Activated naive CD4-positive, alpha-beta T cell treated with anti-CD3 and anti-CD28 coated beads, Interleukin-2, amount 10 ng/mL, durations not matched to agents 7 days and 5 days (primary cell): ENCODE data around the gene SRGAP3.

ENCODE experiments used
- CTCF ChIA-PET: fragments of 350-600 bp; sonication (Branson Sonifier 250); formaldehyde crosslinking; loops from one replicate; lab custom pipeline; 2021; ENCODE audit warnings: antibody characterized with exemption; lab: Charles Lee
- DNase-seq: peaks from one replicate; pipeline ENCODE4 v3.0.0-alpha.2; 2020
- H3K27ac Mint-ChIP-seq: one replicate; pipeline ENCODE4 v1.8.0; 2021; ENCODE audit warnings: mild to moderate bottlenecking, moderate library complexity, mixed read lengths
- H3K27me3 Mint-ChIP-seq: one replicate; pipeline ENCODE4 v1.8.0; 2021; ENCODE audit warnings: mild to moderate bottlenecking, mixed read lengths
- H3K36me3 Mint-ChIP-seq: one replicate; pipeline ENCODE4 v1.8.0; 2021; ENCODE audit warnings: mixed read lengths
- H3K4me1 Mint-ChIP-seq: one replicate; pipeline ENCODE4 v1.8.0; 2021; ENCODE audit warnings: mixed read lengths
- H3K4me3 Mint-ChIP-seq: one replicate; pipeline ENCODE4 v1.8.0; 2021; ENCODE audit warnings: mild to moderate bottlenecking, moderate library complexity, mixed read lengths
- H3K9me3 Mint-ChIP-seq: one replicate; pipeline ENCODE4 v1.8.0; 2021; ENCODE audit warnings: mixed read lengths

The SRGAP3 gene

GRCh38 chr3:9079676-9080075, 169.8 kb downstream of the SRGAP3 start:
- H3K4me1 Mint-ChIP-seq, result no peaks in the 10 kb centered on the region
- CTCF ChIA-PET, result no interaction called here
- no peak for DNase-seq
- no peak overlapping the region for H3K27ac Mint-ChIP-seq
- H3K9me3 Mint-ChIP-seq, result no peaks in the 10 kb centered on the region
- no peaks in the 10 kb centered on the region for H3K27me3 Mint-ChIP-seq
- no peaks in the 10 kb centered on the region for H3K36me3 Mint-ChIP-seq
- H3K4me3 Mint-ChIP-seq, result no peak overlapping the region

- H3K4me3 Mint-ChIP-seq, result no peak overlapping the region
- DNase-seq, result no peak
- H3K9me3 Mint-ChIP-seq, result no peaks in the 10 kb centered on the region
- CTCF ChIA-PET, result no interaction called here
- H3K27ac Mint-ChIP-seq, result no peak overlapping the region
- no peaks in the 10 kb centered on the region for H3K36me3 Mint-ChIP-seq
- H3K27me3 Mint-ChIP-seq, result no peaks in the 10 kb centered on the region
- no peaks in the 10 kb centered on the region for H3K4me1 Mint-ChIP-seq
Observed at GRCh38 chr3:9078561-9079240, 170.7 kb downstream of the SRGAP3 start.

- Mint-ChIP-seq H3K9me3 (no peaks in the 10 kb centered on the region), H3K4me1 (no peaks in the 10 kb centered on the region), H3K4me3 (no peak overlapping the region), H3K27me3 (no peaks in the 10 kb centered on the region), H3K36me3 (no peaks in the 10 kb centered on the region), H3K27ac (no peak overlapping the region)
- CTCF ChIA-PET, result interaction anchor here (1.7 kb wide), 1 partner anchor 225 kb away, joined by 4 read pairs; no protein-coding TSS in a partner anchor
- DNase-seq, result no peak
Observed at GRCh38 chr3:9077029-9077428, 172.4 kb downstream of the SRGAP3 start.

GRCh38 chr3:9075762-9076161, 173.7 kb downstream of the SRGAP3 start:
- CTCF ChIA-PET, result interaction anchor here (1.7 kb wide), 1 partner anchor 226 kb away, joined by 4 read pairs; no protein-coding TSS in a partner anchor
- H3K4me1 Mint-ChIP-seq, result no peaks in the 10 kb centered on the region
- DNase-seq, result no peak
- no peaks in the 10 kb centered on the region for H3K27me3 Mint-ChIP-seq
- no peak overlapping the region for H3K27ac Mint-ChIP-seq
- H3K9me3 Mint-ChIP-seq, result no peaks in the 10 kb centered on the region
- H3K36me3 Mint-ChIP-seq, result no peaks in the 10 kb centered on the region
- H3K4me3 Mint-ChIP-seq, result no peak overlapping the region

GRCh38 chr3:9074079-9074478, 175.4 kb downstream of the SRGAP3 start:
- H3K4me1 Mint-ChIP-seq, result no peaks in the 10 kb centered on the region
- H3K27ac Mint-ChIP-seq, result no peak overlapping the region
- H3K36me3 Mint-ChIP-seq, result no peaks in the 10 kb centered on the region
- H3K4me3 Mint-ChIP-seq, result no peak overlapping the region
- no peak for DNase-seq
- CTCF ChIA-PET, result no interaction called here
- no peaks in the 10 kb centered on the region for H3K27me3 Mint-ChIP-seq
- no peaks in the 10 kb centered on the region for H3K9me3 Mint-ChIP-seq

GRCh38 chr3:9072667-9073009, 176.8 kb downstream of the SRGAP3 start:
- H3K27me3 Mint-ChIP-seq, result no peaks in the 10 kb centered on the region
- no peak overlapping the region for H3K27ac Mint-ChIP-seq
- H3K9me3 Mint-ChIP-seq, result no peaks in the 10 kb centered on the region
- CTCF ChIA-PET, result interaction anchor here (1.0 kb wide), 1 partner anchor 84 kb away, joined by 4 read pairs; no protein-coding TSS in a partner anchor
- H3K4me1 Mint-ChIP-seq, result no peaks in the 10 kb centered on the region
- H3K4me3 Mint-ChIP-seq, result no peak overlapping the region
- DNase-seq, result no peak
- H3K36me3 Mint-ChIP-seq, result no peaks in the 10 kb centered on the region

DNA sequence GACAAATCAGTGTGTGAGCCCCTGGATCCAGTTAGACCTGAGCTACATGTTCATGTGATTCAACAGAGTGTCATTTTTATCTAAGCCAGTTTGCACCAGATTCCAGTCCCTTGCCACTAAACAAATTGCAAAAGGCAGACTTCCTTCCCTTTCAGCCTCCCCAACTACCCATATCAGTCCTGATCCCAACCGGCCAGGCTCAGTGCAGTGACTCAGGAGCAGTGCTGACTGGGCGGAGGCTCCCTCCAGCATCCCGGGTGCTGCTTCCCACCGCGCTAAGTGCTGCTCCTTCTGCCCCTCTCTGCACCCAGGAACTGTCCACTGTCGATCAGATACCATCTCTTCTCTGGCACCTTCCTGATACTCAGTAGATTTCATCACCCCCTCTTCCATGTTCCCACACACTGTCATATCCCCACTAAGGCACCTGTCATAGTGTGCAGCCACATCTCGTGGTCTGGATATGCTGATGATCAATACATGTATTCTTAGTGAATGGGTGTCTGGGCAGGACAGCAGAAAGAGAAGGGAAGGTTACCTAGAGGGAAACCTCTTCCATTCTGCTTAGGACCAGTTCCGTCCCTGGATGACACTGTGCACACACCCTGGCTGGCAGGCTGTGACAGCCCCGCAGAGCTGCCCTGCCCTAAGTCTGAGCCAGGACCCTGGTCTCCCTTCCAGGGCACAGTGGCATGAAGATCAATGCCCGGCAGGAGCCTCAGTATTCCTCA, 177.3 kb downstream of the SRGAP3 start:
- CTCF ChIA-PET, result interaction anchor here (1.0 kb wide), 1 partner anchor 84 kb away, joined by 4 read pairs; no protein-coding TSS in a partner anchor
- no peak overlapping the region for H3K27ac Mint-ChIP-seq
- H3K9me3 Mint-ChIP-seq, result no peaks in the 10 kb centered on the region
- no peak for DNase-seq
- no peak overlapping the region for H3K4me3 Mint-ChIP-seq
- no peaks in the 10 kb centered on the region for H3K4me1 Mint-ChIP-seq
- no peaks in the 10 kb centered on the region for H3K36me3 Mint-ChIP-seq
- no peaks in the 10 kb centered on the region for H3K27me3 Mint-ChIP-seq

- no peaks in the 10 kb centered on the region for H3K9me3 Mint-ChIP-seq
Observed at GRCh38 chr3:9070961-9071360, 178.5 kb downstream of the SRGAP3 start.

GRCh38 chr3:9069971-9070370, 179.5 kb downstream of the SRGAP3 start:
- Mint-ChIP-seq H3K36me3 (no peaks in the 10 kb centered on the region), H3K27me3 (no peaks in the 10 kb centered on the region), H3K4me3 (no peak overlapping the region), H3K9me3 (no peaks in the 10 kb centered on the region), H3K4me1 (no peaks in the 10 kb centered on the region), H3K27ac (no peak overlapping the region)
- CTCF ChIA-PET, result interaction anchor here (0.9 kb wide), 1 partner anchor 11 kb away, joined by 3 read pairs; no protein-coding TSS in a partner anchor
- no peak for DNase-seq

More at GRCh38 chr3:9070961-9071360, 178.5 kb downstream of the SRGAP3 start:
- H3K36me3 Mint-ChIP-seq, result no peaks in the 10 kb centered on the region
- CTCF ChIA-PET, result no interaction called here
- H3K27ac Mint-ChIP-seq, result no peak overlapping the region
- no peaks in the 10 kb centered on the region for H3K4me1 Mint-ChIP-seq
- no peaks in the 10 kb centered on the region for H3K27me3 Mint-ChIP-seq
- no peak overlapping the region for H3K4me3 Mint-ChIP-seq
- no peak for DNase-seq

GRCh38 chr3:9068051-9068450, 181.4 kb downstream of the SRGAP3 start:
- Mint-ChIP-seq H3K36me3 (no peaks in the 10 kb centered on the region), H3K4me1 (no peaks in the 10 kb centered on the region), H3K27me3 (no peaks in the 10 kb centered on the region), H3K9me3 (no peaks in the 10 kb centered on the region), H3K4me3 (no peak overlapping the region), H3K27ac (no peak overlapping the region)
- CTCF ChIA-PET, result interaction anchor here (1.0 to 3.3 kb wide), 6 partner anchors 53 to 236 kb away, joined by 3 to 20 read pairs (median 4); partner anchors contain the start of gene SRGAP3
- no peak for DNase-seq

DNA sequence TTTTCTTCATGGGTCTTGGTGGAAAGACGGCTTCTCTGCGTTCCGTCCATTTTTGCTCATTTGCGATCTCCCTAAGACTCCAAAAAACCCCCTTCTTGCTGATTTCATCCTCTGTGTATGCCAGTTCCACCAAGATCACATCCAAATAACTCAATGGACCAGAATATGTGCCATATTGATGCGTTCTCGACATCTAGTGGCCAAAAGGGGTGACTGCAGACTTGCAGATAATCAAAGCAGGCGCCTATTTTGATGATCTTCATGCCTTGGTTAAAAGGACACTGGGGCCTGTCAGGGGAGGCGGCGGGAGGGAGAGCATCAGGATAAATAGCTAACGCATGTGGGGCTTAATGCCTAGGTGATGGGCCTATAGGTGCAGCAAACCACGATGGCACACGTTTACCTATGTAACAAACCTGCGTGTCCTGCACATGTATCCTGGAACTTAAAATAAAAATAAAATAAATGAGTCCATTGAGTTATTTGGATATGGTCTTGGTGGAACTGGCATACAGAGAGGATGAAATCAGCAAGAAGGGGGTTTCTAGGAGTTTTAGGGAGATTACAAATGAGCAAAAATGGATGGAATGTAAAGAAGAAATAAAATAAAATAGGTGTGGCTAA, 182.0 kb downstream of the SRGAP3 start:
- H3K4me3 Mint-ChIP-seq, result no peak overlapping the region
- CTCF ChIA-PET, result interaction anchor here (1.2 to 3.3 kb wide), 4 partner anchors 80 to 237 kb away, joined by 3 to 20 read pairs (median 4); no protein-coding TSS in a partner anchor
- peak; percentile 55 for DNase-seq

DNA sequence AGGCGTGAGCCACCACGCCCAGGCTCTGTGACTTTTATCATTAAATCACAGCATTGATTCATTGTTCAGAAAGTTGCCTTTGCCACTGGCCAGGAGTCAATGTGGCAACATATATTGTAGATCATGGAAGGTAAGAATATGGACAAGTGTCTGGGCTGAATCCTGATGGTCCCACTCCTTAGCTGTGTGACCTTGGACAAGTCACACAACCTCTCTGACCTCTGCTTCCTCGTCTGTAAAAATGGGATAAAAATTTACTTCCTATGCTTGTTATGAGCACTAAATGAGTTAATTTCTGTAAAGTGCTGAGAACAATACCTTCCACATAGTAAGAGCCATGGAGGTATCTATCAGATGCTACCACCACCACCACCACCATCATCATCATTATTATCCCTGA, 182.7 kb downstream of the SRGAP3 start:
- H3K9me3 Mint-ChIP-seq, result peaks cover 6% of the 10 kb centered on the region
- no peaks in the 10 kb centered on the region for H3K27me3 Mint-ChIP-seq
- no peaks in the 10 kb centered on the region for H3K36me3 Mint-ChIP-seq
- no peak for DNase-seq
- no peak overlapping the region for H3K27ac Mint-ChIP-seq
- H3K4me3 Mint-ChIP-seq, result no peak overlapping the region
- CTCF ChIA-PET, result interaction anchor here (1.5 to 3.3 kb wide), 3 partner anchors 79 to 238 kb away, joined by 3 to 20 read pairs (median 4); no protein-coding TSS in a partner anchor
- no peaks in the 10 kb centered on the region for H3K4me1 Mint-ChIP-seq

More for the DNA sequence above, 182.0 kb downstream of the SRGAP3 start:
- Mint-ChIP-seq H3K9me3 (peaks cover 4% of the 10 kb centered on the region), H3K36me3 (no peaks in the 10 kb centered on the region), H3K27me3 (no peaks in the 10 kb centered on the region), H3K27ac (no peak overlapping the region), H3K4me1 (no peaks in the 10 kb centered on the region)

DNA sequence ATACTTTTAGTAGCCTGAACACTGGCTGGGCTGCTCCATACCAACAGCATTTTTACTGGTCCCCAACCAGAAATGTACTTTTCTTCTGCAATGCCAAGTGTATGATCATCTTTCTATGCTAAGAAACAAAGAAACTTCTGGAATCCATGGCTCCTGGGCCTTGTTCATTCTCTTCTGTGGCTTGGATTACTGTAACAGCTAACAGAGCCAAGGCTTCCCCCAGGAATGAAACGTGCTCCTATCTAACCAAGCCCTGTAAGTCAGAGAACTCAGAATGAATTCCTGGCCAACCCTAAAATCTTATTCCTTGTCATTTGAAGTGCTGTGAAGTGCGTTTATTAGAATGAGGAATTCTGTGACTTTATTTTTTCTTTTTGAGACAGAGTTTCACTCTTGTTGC, 183.3 kb downstream of the SRGAP3 start:
- Mint-ChIP-seq H3K4me3 (no peak overlapping the region), H3K9me3 (peaks cover 6% of the 10 kb centered on the region), H3K27ac (no peak overlapping the region), H3K4me1 (no peaks in the 10 kb centered on the region), H3K27me3 (no peaks in the 10 kb centered on the region), H3K36me3 (no peaks in the 10 kb centered on the region)
- CTCF ChIA-PET, result interaction anchor here (1.0 to 3.3 kb wide), 4 partner anchors 78 to 184 kb away, joined by 3 to 20 read pairs (median 3); no protein-coding TSS in a partner anchor
- no peak for DNase-seq

- CTCF ChIA-PET, result interaction anchor here (1.5 kb wide), 1 partner anchor 93 kb away, joined by 4 read pairs; no protein-coding TSS in a partner anchor
- Mint-ChIP-seq H3K36me3 (no peaks in the 10 kb centered on the region), H3K4me3 (no peak overlapping the region), H3K4me1 (no peaks in the 10 kb centered on the region), H3K9me3 (peaks cover 6% of the 10 kb centered on the region), H3K27ac (no peak overlapping the region), H3K27me3 (no peaks in the 10 kb centered on the region)
- DNase-seq, result no peak
Observed at GRCh38 chr3:9064850-9065249, 184.6 kb downstream of the SRGAP3 start.
